IMR-90 (cell line): ENCODE data around the gene CEP295NL.

ENCODE experiments used
- BHLHE40 ChIP-seq: fragments of 150-350 bp; IDR thresholded peaks from 2 replicates; pipeline ENCODE4 v1.6.1; 2016; ENCODE audit warnings: mild to moderate bottlenecking, low read depth, low read length
- MAZ ChIP-seq: IDR thresholded peaks from 2 replicates; pipeline ENCODE4 v1.6.1; 2012; ENCODE audit warnings: low read depth, mild to moderate bottlenecking, low read length, improper control_type of control experiment, moderate library complexity, borderline replicate concordance
- NFE2L2 ChIP-seq: fragments of 150-350 bp; IDR thresholded peaks from 2 replicates; pipeline ENCODE4 v1.6.1; 2016; ENCODE audit warnings: low read depth, mild to moderate bottlenecking, low read length
- POLR2A ChIP-seq: IDR thresholded peaks from 2 replicates; pipeline ENCODE4 v1.6.1; 2012; ENCODE audit warnings: mild to moderate bottlenecking, low read depth, low read length
- RAD21 ChIP-seq: IDR thresholded peaks from 2 replicates; pipeline ENCODE4 v1.6.1; 2012; ENCODE audit warnings: low read length, improper control_type of control experiment
- RCOR1 ChIP-seq: IDR thresholded peaks from 2 replicates; pipeline ENCODE4 v1.6.1; 2012; ENCODE audit warnings: mild to moderate bottlenecking, low read length, improper control_type of control experiment; ENCODE audit not compliant: insufficient replicate concordance
- RFX5 ChIP-seq: IDR thresholded peaks from 2 replicates; pipeline ENCODE4 v1.8.0; 2012; ENCODE audit warnings: low read depth, mild to moderate bottlenecking, low read length, moderate library complexity
- USF2 ChIP-seq: fragments of 150-350 bp; IDR thresholded peaks from 2 replicates; pipeline ENCODE4 v1.6.1; 2017; ENCODE audit warnings: mild to moderate bottlenecking, antibody characterized with exemption, low read length, low read depth
- TF ChIP-seq, protein P1 (sequence below): fragments of 150-350 bp; IDR thresholded peaks from 2 replicates; pipeline ENCODE4 v1.6.1; 2016; ENCODE audit warnings: low read depth, mild to moderate bottlenecking, low read length, moderate library complexity, borderline replicate concordance
- TF ChIP-seq, protein P2 (sequence below): conservative IDR thresholded peaks from 2 replicates; pipeline ENCODE4 v1.5.1; 2012; ENCODE audit warnings: mild to moderate bottlenecking, low read depth, low read length, improper control_type of control experiment

GRCh38 chr17:78873519-78874340, 29.3 kb downstream of the CEP295NL start:
- TF ChIP-seq, protein P1, sequence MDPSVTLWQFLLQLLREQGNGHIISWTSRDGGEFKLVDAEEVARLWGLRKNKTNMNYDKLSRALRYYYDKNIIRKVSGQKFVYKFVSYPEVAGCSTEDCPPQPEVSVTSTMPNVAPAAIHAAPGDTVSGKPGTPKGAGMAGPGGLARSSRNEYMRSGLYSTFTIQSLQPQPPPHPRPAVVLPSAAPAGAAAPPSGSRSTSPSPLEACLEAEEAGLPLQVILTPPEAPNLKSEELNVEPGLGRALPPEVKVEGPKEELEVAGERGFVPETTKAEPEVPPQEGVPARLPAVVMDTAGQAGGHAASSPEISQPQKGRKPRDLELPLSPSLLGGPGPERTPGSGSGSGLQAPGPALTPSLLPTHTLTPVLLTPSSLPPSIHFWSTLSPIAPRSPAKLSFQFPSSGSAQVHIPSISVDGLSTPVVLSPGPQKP: no peak
- TF ChIP-seq, protein P2, sequence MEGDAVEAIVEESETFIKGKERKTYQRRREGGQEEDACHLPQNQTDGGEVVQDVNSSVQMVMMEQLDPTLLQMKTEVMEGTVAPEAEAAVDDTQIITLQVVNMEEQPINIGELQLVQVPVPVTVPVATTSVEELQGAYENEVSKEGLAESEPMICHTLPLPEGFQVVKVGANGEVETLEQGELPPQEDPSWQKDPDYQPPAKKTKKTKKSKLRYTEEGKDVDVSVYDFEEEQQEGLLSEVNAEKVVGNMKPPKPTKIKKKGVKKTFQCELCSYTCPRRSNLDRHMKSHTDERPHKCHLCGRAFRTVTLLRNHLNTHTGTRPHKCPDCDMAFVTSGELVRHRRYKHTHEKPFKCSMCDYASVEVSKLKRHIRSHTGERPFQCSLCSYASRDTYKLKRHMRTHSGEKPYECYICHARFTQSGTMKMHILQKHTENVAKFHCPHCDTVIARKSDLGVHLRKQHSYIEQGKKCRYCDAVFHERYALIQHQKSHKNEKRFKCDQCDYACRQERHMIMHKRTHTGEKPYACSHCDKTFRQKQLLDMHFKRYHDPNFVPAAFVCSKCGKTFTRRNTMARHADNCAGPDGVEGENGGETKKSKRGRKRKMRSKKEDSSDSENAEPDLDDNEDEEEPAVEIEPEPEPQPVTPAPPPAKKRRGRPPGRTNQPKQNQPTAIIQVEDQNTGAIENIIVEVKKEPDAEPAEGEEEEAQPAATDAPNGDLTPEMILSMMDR: no peak
- TF ChIP-seq RFX5: no peak
- no peak for TF ChIP-seq RAD21
- no peak for TF ChIP-seq MAZ
- no peak for TF ChIP-seq POLR2A
- no peak for TF ChIP-seq NFE2L2
- TF ChIP-seq USF2: no peak
- TF ChIP-seq RCOR1: no peak
- no peak for TF ChIP-seq BHLHE40
